H1 (cell line): ENCODE measurements around the gene GHRHR.

Experiments
- E2F6 ChIP-seq: IDR thresholded peaks from 2 replicates; pipeline ENCODE4 v1.6.1; 2012; ENCODE audit warnings: inconsistent platforms
- EP300 ChIP-seq, 2 experiments: IDR thresholded peaks; 1 replicate in 1 of 2; 2 replicates in 1 of 2; pipeline ENCODE4 v1.6.1; 2011 to 2012; ENCODE audit warnings: low read depth in 2 of 2, low read length in 2 of 2, mild to moderate bottlenecking in 2 of 2, borderline replicate concordance in 1 of 2, inconsistent platforms in 1 of 2, moderate library complexity in 1 of 2
- EZH2 ChIP-seq: fragments of 200-600 bp; sonication (generic); IDR thresholded peaks from 2 replicates; pipeline ENCODE4 v1.7.1; 2012; ENCODE audit warnings: low read depth, mild to moderate bottlenecking, moderate library complexity, low read length, inconsistent platforms; ENCODE audit not compliant: severe bottlenecking
- HDAC2 ChIP-seq, 2 experiments: fragments of 300-600 bp in 1 of 2; sonication (generic) in 1 of 2; IDR thresholded peaks; 2 replicates each; pipeline ENCODE4 v1.6.1; 2011 to 2012; ENCODE audit warnings: low read depth in 2 of 2, low read length in 2 of 2, mild to moderate bottlenecking in 2 of 2, moderate library complexity in 2 of 2, borderline replicate concordance in 1 of 2, inconsistent platforms in 1 of 2
- MAX ChIP-seq: IDR thresholded peaks from 2 replicates; pipeline ENCODE4 v1.6.1; 2012; ENCODE audit warnings: inconsistent platforms
- POLR2A ChIP-seq, 2 experiments: IDR thresholded peaks; 1 replicate in 1 of 2; 2 replicates in 1 of 2; pipeline ENCODE4 v1.6.1; 2011; ENCODE audit warnings: low read depth in 2 of 2, low read length in 2 of 2, mild to moderate bottlenecking in 2 of 2; ENCODE audit errors: control extremely low read depth in 1 of 2
- POLR2AphosphoS5 ChIP-seq: IDR thresholded peaks from 2 replicates; pipeline ENCODE4 v1.6.1; 2011; ENCODE audit warnings: low read depth, low read length
- POU5F1 ChIP-seq: IDR thresholded peaks from 2 replicates; pipeline ENCODE4 v1.6.1; 2011; ENCODE audit warnings: low read depth, mild to moderate bottlenecking, low read length, moderate library complexity
- SP4 ChIP-seq: IDR thresholded peaks from 2 replicates; pipeline ENCODE4 v1.6.1; 2012; ENCODE audit warnings: low read length, inconsistent platforms
- TCF12 ChIP-seq: IDR thresholded peaks from 2 replicates; pipeline ENCODE4 v1.6.1; 2011; ENCODE audit warnings: low read depth, mild to moderate bottlenecking, low read length
- TEAD4 ChIP-seq: IDR thresholded peaks from 2 replicates; pipeline ENCODE4 v1.6.1; 2012; ENCODE audit warnings: low read depth, low read length, inconsistent platforms, mixed read lengths
- YY1 ChIP-seq: IDR thresholded peaks from 2 replicates; pipeline ENCODE4 v1.6.1; 2011; ENCODE audit warnings: low read depth, mild to moderate bottlenecking, low read length
- TF ChIP-seq, protein P1 (sequence below), 3 experiments: IDR thresholded peaks; 1 replicate in 2 of 3; 2 replicates in 1 of 3; pipeline versions ENCODE4 v1.5.1 to v1.6.1; 2011; ENCODE audit warnings: low read length in 3 of 3, mild to moderate bottlenecking in 3 of 3, inconsistent platforms in 2 of 3, low read depth in 1 of 3, moderate library complexity in 1 of 3; ENCODE audit not compliant: insufficient read depth in 1 of 3; ENCODE audit errors: control extremely low read depth in 1 of 3
- TF ChIP-seq, protein P2 (sequence below): IDR thresholded peaks from 2 replicates; pipeline ENCODE4 v1.6.1; 2011; ENCODE audit warnings: low read depth, mild to moderate bottlenecking, low read length; ENCODE audit not compliant: insufficient read depth

DNA sequence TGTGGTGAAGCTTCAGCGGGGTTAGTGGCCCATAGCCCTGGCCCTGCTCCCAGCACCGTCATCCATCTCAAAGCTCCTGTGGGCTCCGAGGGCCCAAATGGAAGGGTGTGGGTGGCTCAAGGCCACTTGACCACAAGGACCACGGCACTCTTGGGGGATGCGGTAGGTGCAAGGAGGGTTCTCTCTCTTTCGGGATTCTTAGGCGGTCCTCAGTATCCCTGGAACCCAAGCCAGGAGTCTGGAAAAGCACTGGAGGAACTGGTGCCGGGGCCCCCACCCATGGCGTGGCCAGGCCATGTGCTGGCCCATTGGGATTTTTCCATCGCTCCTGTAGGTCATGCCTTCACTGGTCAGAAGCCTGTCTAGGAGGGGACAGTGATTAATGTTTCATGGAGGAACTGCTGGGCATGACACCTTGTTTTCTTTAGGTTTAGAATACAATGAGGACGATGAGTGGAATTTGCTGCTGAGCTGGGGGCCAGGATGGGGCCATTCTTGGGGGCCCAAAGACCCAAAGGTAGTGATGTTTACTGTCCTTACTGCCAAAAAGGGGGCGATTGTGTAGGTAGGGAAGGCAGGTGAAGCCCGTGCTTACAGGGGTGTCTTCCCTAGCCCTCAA is 35.4 kb upstream of the GHRHR start:
- TF ChIP-seq SP4: no peak
- TF ChIP-seq, protein P1, sequence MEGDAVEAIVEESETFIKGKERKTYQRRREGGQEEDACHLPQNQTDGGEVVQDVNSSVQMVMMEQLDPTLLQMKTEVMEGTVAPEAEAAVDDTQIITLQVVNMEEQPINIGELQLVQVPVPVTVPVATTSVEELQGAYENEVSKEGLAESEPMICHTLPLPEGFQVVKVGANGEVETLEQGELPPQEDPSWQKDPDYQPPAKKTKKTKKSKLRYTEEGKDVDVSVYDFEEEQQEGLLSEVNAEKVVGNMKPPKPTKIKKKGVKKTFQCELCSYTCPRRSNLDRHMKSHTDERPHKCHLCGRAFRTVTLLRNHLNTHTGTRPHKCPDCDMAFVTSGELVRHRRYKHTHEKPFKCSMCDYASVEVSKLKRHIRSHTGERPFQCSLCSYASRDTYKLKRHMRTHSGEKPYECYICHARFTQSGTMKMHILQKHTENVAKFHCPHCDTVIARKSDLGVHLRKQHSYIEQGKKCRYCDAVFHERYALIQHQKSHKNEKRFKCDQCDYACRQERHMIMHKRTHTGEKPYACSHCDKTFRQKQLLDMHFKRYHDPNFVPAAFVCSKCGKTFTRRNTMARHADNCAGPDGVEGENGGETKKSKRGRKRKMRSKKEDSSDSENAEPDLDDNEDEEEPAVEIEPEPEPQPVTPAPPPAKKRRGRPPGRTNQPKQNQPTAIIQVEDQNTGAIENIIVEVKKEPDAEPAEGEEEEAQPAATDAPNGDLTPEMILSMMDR (IDR thresholded peaks at IDR 0.05; ENCODE audit: control extremely low read depth in 1 of 3, insufficient read depth in 1 of 3, low read depth in 1 of 3, low read length in 3 of 3): no peak
- no peak for TF ChIP-seq EZH2
- TF ChIP-seq POLR2A (IDR thresholded peaks at IDR 0.05; ENCODE audit: control extremely low read depth in 1 of 2, low read depth in 2 of 2, low read length in 2 of 2): no peak
- no peak for TF ChIP-seq TEAD4
- TF ChIP-seq POLR2AphosphoS5: no peak
- no peak for TF ChIP-seq MAX
- TF ChIP-seq E2F6: no peak
- no peak for TF ChIP-seq TCF12
- TF ChIP-seq POU5F1: no peak
- TF ChIP-seq HDAC2 (IDR thresholded peaks at IDR 0.05; ENCODE audit: borderline replicate concordance in 1 of 2, low read depth in 2 of 2, low read length in 2 of 2): no peak
- TF ChIP-seq, protein P2, sequence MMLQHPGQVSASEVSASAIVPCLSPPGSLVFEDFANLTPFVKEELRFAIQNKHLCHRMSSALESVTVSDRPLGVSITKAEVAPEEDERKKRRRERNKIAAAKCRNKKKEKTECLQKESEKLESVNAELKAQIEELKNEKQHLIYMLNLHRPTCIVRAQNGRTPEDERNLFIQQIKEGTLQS: no peak
- TF ChIP-seq EP300 (IDR thresholded peaks at IDR 0.05; ENCODE audit: borderline replicate concordance in 1 of 2, low read depth in 2 of 2, low read length in 2 of 2): no peak
- TF ChIP-seq YY1: no peak
